Measurements from ENCODE around the gene ASPSCR1.

The ASPSCR1 gene

DNA sequence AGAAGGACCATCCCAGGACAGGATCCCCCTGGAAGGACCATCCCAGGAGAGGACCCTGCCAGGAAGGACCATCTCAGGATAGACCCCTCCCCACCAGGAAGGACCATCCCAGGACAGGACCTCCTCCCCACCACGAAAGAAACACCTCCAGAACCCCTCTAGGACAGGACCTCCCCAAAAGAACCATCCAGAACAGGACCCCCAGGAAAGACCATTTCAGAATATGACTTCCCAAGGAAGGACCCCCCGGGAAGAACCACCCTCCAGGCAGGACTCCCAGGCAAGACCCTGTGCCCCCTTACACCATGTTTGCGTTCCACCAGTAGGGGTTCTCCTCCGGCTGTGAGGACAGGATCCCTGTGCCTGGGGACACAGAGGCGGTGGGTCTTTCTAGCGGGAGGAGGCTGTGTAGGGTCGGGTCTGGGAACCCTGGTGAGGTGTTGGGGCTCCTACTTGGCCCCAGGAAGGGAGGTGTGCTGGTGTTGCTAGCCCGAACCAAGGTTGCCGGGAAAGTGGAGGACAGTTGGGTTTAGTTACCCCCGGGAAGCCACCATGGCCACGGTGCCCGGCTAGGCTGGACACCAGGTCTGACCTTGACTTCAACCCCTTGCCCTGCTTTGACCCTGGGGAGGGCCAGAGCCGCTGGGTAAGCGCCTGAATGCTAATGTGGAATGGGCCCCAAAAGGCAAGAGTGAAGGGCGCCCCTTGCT, 18.6 kb upstream of the ASPSCR1 start:
- in situ Hi-C loops (cut with HindIII; ENCODE audit: low sequenced_read_pairs) = no loop called here

GRCh38 chr17:81959362-81960129, 17.9 kb upstream of the ASPSCR1 start:
- in situ Hi-C loops (cut with HindIII; ENCODE audit: low sequenced_read_pairs) = no loop called here

GRCh38 chr17:81960130-81960958, 17.1 kb upstream of the ASPSCR1 start:
- in situ Hi-C loops (cut with HindIII; ENCODE audit: low sequenced_read_pairs) = no loop called here

- in situ Hi-C loops (cut with HindIII; ENCODE audit: low sequenced_read_pairs) = no loop called here
These were observed 16.3 kb upstream of the ASPSCR1 start, which contains the start of gene NOTUM for GRCh38 chr17:81961087-81961511. TSS of gene NOTUM (minus strand) at chr17:81961187. CDS start at chr17:81960909, 278 bp downstream.

- in situ Hi-C loops (cut with HindIII; ENCODE audit: low sequenced_read_pairs) = no loop called here
These were observed 15.6 kb upstream of the ASPSCR1 start for GRCh38 chr17:81961521-81962498.

DNA sequence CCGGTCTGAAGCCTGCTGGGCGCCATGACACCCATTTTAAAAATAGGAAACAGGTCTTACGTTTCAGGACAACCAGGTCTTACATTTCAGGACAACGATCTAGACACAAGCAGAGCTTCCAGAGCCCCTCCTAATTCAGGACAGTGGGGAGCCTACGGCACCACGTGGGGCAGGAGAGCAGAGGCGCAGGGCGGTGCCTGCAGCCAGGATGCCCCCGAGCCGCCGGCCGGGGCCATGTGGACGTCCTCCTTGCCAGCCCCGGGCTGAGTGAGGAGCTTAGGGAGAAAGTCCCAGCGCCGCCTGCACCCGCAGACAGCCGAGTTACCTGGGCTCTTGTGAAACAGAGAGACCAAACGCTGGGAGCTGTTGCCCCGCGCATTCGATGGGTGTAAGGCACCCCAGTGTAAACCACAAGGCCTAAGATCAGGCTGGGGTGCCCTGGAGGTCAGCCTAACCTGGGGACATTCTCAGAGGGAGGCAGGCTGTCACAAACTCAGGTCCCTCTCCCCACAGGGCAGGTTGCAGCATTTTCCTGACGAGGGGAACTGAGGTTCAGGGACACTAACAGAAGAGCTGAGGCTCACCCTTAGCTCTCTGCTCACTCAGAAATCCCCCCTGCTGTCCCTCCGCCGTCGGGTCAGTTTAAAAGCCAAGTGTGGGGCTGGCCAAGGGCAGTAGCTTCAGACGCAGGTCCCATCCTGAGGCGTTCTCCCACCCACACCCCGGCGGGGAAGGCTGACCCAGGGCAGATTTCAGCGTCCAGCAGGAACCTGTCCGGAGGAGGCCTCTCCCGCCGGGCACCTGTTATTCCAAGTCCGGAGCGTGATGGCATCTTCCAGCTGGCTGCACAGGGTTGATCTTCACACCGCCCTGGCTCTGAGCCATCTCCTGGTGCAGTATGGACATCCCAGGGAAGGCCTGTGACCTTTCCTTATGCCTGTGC, 14.7 kb upstream of the ASPSCR1 start:
- in situ Hi-C loops (cut with HindIII; ENCODE audit: low sequenced_read_pairs) = no loop called here

- in situ Hi-C loops (cut with HindIII; ENCODE audit: low sequenced_read_pairs) = no loop called here
These were observed 13.2 kb upstream of the ASPSCR1 start for GRCh38 chr17:81964081-81964849.

GRCh38 chr17:81966343-81967243, 10.8 kb upstream of the ASPSCR1 start:
- in situ Hi-C loops (cut with HindIII; ENCODE audit: low sequenced_read_pairs) = no loop called here

DNA sequence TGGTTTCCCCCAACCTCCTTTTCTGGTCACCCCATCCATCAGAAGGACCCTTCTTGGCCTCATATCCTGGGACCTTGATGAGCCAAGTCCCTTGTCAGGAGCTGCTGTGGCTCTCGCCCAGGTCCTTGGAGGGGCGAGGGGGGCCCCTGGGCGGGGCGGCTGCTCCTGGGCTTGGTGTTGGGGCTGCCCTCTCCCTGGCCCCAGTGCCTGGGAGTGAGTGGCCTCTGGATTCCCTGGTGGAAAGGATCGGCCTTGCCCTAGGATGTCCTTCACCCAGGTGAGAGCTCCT, 10.2 kb upstream of the ASPSCR1 start:
- in situ Hi-C loops (cut with HindIII; ENCODE audit: low sequenced_read_pairs) = no loop called here

GRCh38 chr17:81967533-81968395, 9.7 kb upstream of the ASPSCR1 start:
- in situ Hi-C loops (cut with HindIII; ENCODE audit: low sequenced_read_pairs) = no loop called here

GRCh38 chr17:81968396-81968745, 9.1 kb upstream of the ASPSCR1 start:
- in situ Hi-C loops (cut with HindIII; ENCODE audit: low sequenced_read_pairs) = no loop called here

GRCh38 chr17:81968850-81969812, 8.3 kb upstream of the ASPSCR1 start:
- in situ Hi-C loops (cut with HindIII; ENCODE audit: low sequenced_read_pairs) = no loop called here

DNA sequence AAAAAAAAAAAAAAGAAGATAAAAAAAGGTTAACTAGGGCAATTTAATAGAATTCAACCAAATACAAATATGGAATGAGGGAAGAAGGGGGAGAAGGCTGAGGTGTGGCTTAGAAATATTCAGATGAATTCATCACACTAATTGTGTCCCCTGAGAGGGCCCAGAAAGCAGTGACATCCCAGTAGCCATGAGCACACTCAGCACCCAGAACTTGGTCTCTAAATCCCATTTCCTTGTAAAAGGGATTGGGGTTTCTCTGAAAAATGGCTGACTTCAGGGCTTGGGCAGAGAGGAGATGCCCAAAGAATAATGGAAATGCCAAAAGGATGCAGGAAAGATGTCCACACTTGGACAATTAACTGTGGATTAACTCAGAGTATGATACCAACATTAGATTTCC, 4.0 kb upstream of the ASPSCR1 start:
- in situ Hi-C loops (cut with HindIII; ENCODE audit: low sequenced_read_pairs) = no loop called here

GRCh38 chr17:81976332-81977210, 858 bp upstream of the ASPSCR1 start:
- in situ Hi-C loops (cut with HindIII; ENCODE audit: low sequenced_read_pairs) = no loop called here
